Ishikawa (cell line): ENCODE results near the gene KCNJ4.

Experiments used
- CREB1 ChIP-seq: IDR thresholded peaks from 2 replicates; pipeline ENCODE4 v1.6.1; 2012; ENCODE audit warnings: low read depth
- EGR1 ChIP-seq: IDR thresholded peaks from 2 replicates; pipeline ENCODE4 v1.6.1; 2012
- EP300 ChIP-seq: IDR thresholded peaks from 2 replicates; pipeline ENCODE4 v1.6.1; 2012; ENCODE audit warnings: borderline replicate concordance
- TAF1 ChIP-seq: IDR thresholded peaks from 2 replicates; pipeline ENCODE4 v1.6.1; 2012; ENCODE audit warnings: low read depth, mild to moderate bottlenecking
- YY1 ChIP-seq: IDR thresholded peaks from 2 replicates; pipeline ENCODE4 v1.6.1; 2012; ENCODE audit warnings: low read depth
- ZBTB7A ChIP-seq: IDR thresholded peaks from 2 replicates; pipeline ENCODE4 v1.6.1; 2012; ENCODE audit warnings: low read depth
- TF ChIP-seq, protein P1 (sequence below): IDR thresholded peaks from 2 replicates; pipeline ENCODE4 v1.6.1; 2012; ENCODE audit warnings: low read depth, mild to moderate bottlenecking

DNA sequence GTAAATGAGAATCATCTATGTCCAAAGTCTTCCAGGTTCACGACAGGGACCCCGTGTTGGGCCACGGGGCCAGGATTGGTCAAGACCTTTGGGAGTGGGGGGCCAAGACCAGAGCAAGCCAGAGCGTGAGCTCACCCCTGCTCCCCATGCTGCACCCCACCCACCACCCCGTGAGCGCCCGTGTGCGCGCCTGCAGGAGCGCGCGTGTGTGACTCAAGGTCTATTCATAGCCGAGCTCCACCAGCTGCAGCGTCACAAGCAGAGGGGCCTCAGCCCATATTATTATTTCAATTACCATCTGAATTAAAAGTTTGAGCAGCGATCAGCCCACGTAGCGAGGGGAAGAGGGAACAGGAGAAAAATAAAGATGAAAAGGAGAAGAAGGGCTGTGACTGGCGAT, 5.2 kb downstream of the KCNJ4 start:
- TF ChIP-seq CREB1 (no peak), YY1 (no peak), ZBTB7A (no peak), EGR1 (no peak), EP300 (no peak), TAF1 (no peak)
- TF ChIP-seq, protein P1, sequence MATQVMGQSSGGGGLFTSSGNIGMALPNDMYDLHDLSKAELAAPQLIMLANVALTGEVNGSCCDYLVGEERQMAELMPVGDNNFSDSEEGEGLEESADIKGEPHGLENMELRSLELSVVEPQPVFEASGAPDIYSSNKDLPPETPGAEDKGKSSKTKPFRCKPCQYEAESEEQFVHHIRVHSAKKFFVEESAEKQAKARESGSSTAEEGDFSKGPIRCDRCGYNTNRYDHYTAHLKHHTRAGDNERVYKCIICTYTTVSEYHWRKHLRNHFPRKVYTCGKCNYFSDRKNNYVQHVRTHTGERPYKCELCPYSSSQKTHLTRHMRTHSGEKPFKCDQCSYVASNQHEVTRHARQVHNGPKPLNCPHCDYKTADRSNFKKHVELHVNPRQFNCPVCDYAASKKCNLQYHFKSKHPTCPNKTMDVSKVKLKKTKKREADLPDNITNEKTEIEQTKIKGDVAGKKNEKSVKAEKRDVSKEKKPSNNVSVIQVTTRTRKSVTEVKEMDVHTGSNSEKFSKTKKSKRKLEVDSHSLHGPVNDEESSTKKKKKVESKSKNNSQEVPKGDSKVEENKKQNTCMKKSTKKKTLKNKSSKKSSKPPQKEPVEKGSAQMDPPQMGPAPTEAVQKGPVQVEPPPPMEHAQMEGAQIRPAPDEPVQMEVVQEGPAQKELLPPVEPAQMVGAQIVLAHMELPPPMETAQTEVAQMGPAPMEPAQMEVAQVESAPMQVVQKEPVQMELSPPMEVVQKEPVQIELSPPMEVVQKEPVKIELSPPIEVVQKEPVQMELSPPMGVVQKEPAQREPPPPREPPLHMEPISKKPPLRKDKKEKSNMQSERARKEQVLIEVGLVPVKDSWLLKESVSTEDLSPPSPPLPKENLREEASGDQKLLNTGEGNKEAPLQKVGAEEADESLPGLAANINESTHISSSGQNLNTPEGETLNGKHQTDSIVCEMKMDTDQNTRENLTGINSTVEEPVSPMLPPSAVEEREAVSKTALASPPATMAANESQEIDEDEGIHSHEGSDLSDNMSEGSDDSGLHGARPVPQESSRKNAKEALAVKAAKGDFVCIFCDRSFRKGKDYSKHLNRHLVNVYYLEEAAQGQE: no peak
